Stomach (tissue), 9 donors: ENCODE data around the gene GREB1L. TPM values are rescaled to one million over a fixed set of nuclear protein-coding genes. Genes with fewer than 3 reads are reported as not detected.

Experiments
- DNase-seq, 2 donors: peaks; one replicate each; pipeline versions ENCODE4 v3.0.0 to v3.0.0-alpha.2; 2013 to 2019
- H3K27ac ChIP-seq, 5 donors: fragments of 200-600 bp in 4 of 5; sonication (generic) in 4 of 5; one replicate each; pipeline ENCODE4 v1.5.1; 2013 to 2019; ENCODE audit warnings: mild to moderate bottlenecking in 1 of 5, moderate library complexity in 1 of 5
- H3K27me3 ChIP-seq, 3 donors: fragments of 200-600 bp; sonication (generic); one replicate each; pipeline ENCODE4 v1.5.1; 2017 to 2019; ENCODE audit warnings: mixed run types in 1 of 3
- H3K36me3 ChIP-seq, 4 donors: fragments of 200-600 bp; sonication (generic); 1 replicate in 3 of 4; 2 replicates in 1 of 4; pipeline ENCODE4 v1.5.1; 2016 to 2019
- H3K4me1 ChIP-seq, 4 donors: fragments of 200-600 bp; sonication (generic); one replicate each; pipeline ENCODE4 v1.5.1; 2016 to 2019
- H3K4me3 ChIP-seq, 4 donors: fragments of 200-600 bp; sonication (generic) in 3 of 4; one replicate each; pipeline ENCODE4 v1.5.1; 2016 to 2019; ENCODE audit warnings: mild to moderate bottlenecking in 1 of 4
- H3K9me3 ChIP-seq, 4 donors: fragments of 200-600 bp; sonication (generic); one replicate each; pipeline ENCODE4 v1.5.1; 2016 to 2019
- CTCF ChIP-seq, 7 experiments: fragments of 450-650 bp in 4 of 7; fragments of 200-600 bp in 3 of 7; sonication (generic) in 3 of 7; IDR thresholded peaks; one replicate each; pipeline ENCODE4 v1.5.1; 2016 to 2019; ENCODE audit warnings: antibody characterized with exemption in 7 of 7, control low read depth in 2 of 7, mild to moderate bottlenecking in 1 of 7
- EP300 ChIP-seq: sonication (generic); formaldehyde crosslinking; IDR thresholded peaks from one replicate; pipeline ENCODE4 v1.6.1; 2017; ENCODE audit warnings: antibody characterized with exemption
- POLR2A ChIP-seq, 4 donors: fragments of 450-650 bp; IDR thresholded peaks; one replicate each; pipeline ENCODE4 v1.6.1; 2016; ENCODE audit warnings: antibody characterized with exemption in 4 of 4, control low read depth in 2 of 4, mild to moderate bottlenecking in 1 of 4, moderate library complexity in 1 of 4
- POLR2AphosphoS5 ChIP-seq, 3 donors: sonication (generic); formaldehyde crosslinking; IDR thresholded peaks; one replicate each; pipeline ENCODE4 v1.6.1; 2016; ENCODE audit warnings: antibody characterized with exemption in 3 of 3
- WGBS, 5 donors: extraction: QIAGEN DNeasy Blood & Tissue Kit in 3 of 5; methylation state at CpG; one replicate each; pipeline versions ENCODE4 v1.1.5 to v1.1.7; 2013 to 2018; 5-methylcytosine and 5-hydroxymethylcytosine counted together
- intact Hi-C: fragments of 100-400 bp; cut with DNase I; formaldehyde crosslinking; loops from one replicate; pipeline ENCODE4 v1.15.1; 2023; ENCODE audit warnings: low total_unique reads
- polyA plus RNA-seq, 3 donors: library from polyadenylated mRNA; stranded (reverse); fragments of 200-250 nt; gene quantifications; one replicate each; pipeline ENCODE4 v1.2.3, GENCODE V29; 2013
- total RNA-seq, 5 donors: library from RNA; depleted of rRNA; stranded (reverse); fragments of >200 nt; gene quantifications; one replicate each; pipeline versions ENCODE4 v1.1.0 to v1.2.3, GENCODE V29; 2014 to 2016
- donor health status: healthy with polysubstance abuse.
- donor health status: Bipolar disorder and iron deficiency.
- donor health status: healthy.

The GREB1L gene
- total and polyA plus RNA-seq, 8 donors: 0.15 to 77.6 (median 0.45) TPM; not detected in 1

- peak; percentile 45 to 84 for DNase-seq
- no peaks in the 10 kb centered on the region for H3K9me3 ChIP-seq
- intact Hi-C loops: no loop called here
- no peak overlapping the region for H3K4me3 ChIP-seq
- peaks cover 0 to 5% (median 0%) of the 10 kb centered on the region in 3 donors for H3K27me3 ChIP-seq
- TF ChIP-seq POLR2A (IDR thresholded peaks at IDR 0.05): no peak
- peak in 5 of 7 experiments; percentile 48 to 67 (median 56) for TF ChIP-seq CTCF (IDR thresholded peaks at IDR 0.05)
- H3K36me3 ChIP-seq: no peaks in the 10 kb centered on the region
- no peaks in the 10 kb centered on the region for H3K4me1 ChIP-seq
- H3K27ac ChIP-seq: no peak overlapping the region
- WGBS, 5 donors: 34 to 53% (median 38%) methylated on average over 6 of the region's 6 CpGs
Measured at GRCh38 chr18:21489119-21489750, 247.2 kb downstream of the GREB1L start.

- Histone ChIP-seq H3K9me3 (no peaks in the 10 kb centered on the region), H3K36me3 (no peaks in the 10 kb centered on the region), H3K27me3 (peaks cover 0 to 5% (median 0%) of the 10 kb centered on the region in 3 donors), H3K4me3 (no peak overlapping the region), H3K4me1 (no peaks in the 10 kb centered on the region), H3K27ac (no peak overlapping the region)
- intact Hi-C loops: no loop called here
- 91 to 94% (median 92%) methylated on average over 15 of the region's 15 CpGs for WGBS, 5 donors
- DNase-seq: no peak
- no peak for TF ChIP-seq CTCF (IDR thresholded peaks at IDR 0.05)
- TF ChIP-seq POLR2AphosphoS5 (IDR thresholded peaks at IDR 0.05): no peak
- no peak for TF ChIP-seq EP300
- TF ChIP-seq POLR2A (IDR thresholded peaks at IDR 0.05): no peak
Measured at GRCh38 chr18:21489919-21490495, 248.0 kb downstream of the GREB1L start.

GRCh38 chr18:21490748-21491147 lies 248.7 kb downstream of the GREB1L start:
- no peak overlapping the region for H3K27ac ChIP-seq
- intact Hi-C loops: no loop called here
- no peak for TF ChIP-seq EP300
- TF ChIP-seq CTCF (IDR thresholded peaks at IDR 0.05): no peak
- no peak for TF ChIP-seq POLR2AphosphoS5 (IDR thresholded peaks at IDR 0.05)
- TF ChIP-seq POLR2A (IDR thresholded peaks at IDR 0.05): no peak
- H3K27me3 ChIP-seq: peaks cover 0 to 2% (median 0%) of the 10 kb centered on the region in 3 donors
- DNase-seq: no peak
- H3K4me3 ChIP-seq: no peak overlapping the region
- no peaks in the 10 kb centered on the region for H3K9me3 ChIP-seq
- 69 to 81% (median 76%) methylated on average over 4 of the region's 4 CpGs for WGBS, 5 donors
- no peaks in the 10 kb centered on the region for H3K4me1 ChIP-seq
- no peaks in the 10 kb centered on the region for H3K36me3 ChIP-seq

- Histone ChIP-seq H3K4me3 (no peak overlapping the region), H3K9me3 (no peaks in the 10 kb centered on the region), H3K4me1 (no peaks in the 10 kb centered on the region), H3K27me3 (no peaks in the 10 kb centered on the region), H3K36me3 (no peaks in the 10 kb centered on the region), H3K27ac (no peak overlapping the region)
- intact Hi-C loops: no loop called here
- no peak for TF ChIP-seq POLR2AphosphoS5 (IDR thresholded peaks at IDR 0.05)
- TF ChIP-seq POLR2A (IDR thresholded peaks at IDR 0.05): no peak
- no peak for TF ChIP-seq CTCF (IDR thresholded peaks at IDR 0.05)
- no peak for TF ChIP-seq EP300
- 78 to 82% (median 80%) methylated on average over 12 of the region's 12 CpGs for WGBS, 5 donors
- DNase-seq: no peak
Measured at GRCh38 chr18:21496277-21496835, 254.3 kb downstream of the GREB1L start.
